HCT116 (cell line): ENCODE data around the gene CAPG. TPM values are rescaled to one million over a fixed set of nuclear protein-coding genes. Genes with fewer than 3 reads are reported as not detected.

ENCODE experiments used
- ATAC-seq: fragments of 200-7000 bp; cut with Tn5 transposase; 2 replicates; pipeline ENCODE4 v1.9.1; 2020; ENCODE audit warnings: mild to moderate bottlenecking, moderate library complexity
- BruUV-seq: library from RNA; stranded (reverse); fragments of 400-500 nt; replicated peaks from 2 replicates; lab custom pipeline; 2021; lab: Mats Ljungman, UMichigan
- CTCF ChIA-PET: fragments of 300-600 bp; sonication (Branson Sonifier 250); formaldehyde crosslinking; loops from one replicate; lab custom pipeline; 2021; ENCODE audit warnings: antibody characterized with exemption; lab: Charles Lee
- POLR2A ChIA-PET: fragments of 300-600, 350-600 bp; sonication (Branson Sonifier 250); formaldehyde crosslinking; loops from one replicate; lab custom pipeline; 2021; ENCODE audit warnings: antibody characterized with exemption; lab: Charles Lee
- RAD21 ChIA-PET, 2 experiments: fragments of 300-600 bp; sonication (Branson Sonifier 250); formaldehyde crosslinking; loops; one replicate each; lab custom pipeline; 2023; ENCODE audit warnings: low total read pairs in 2 of 2; ENCODE audit not compliant: uncharacterized antibody in 2 of 2, unreplicated experiment in 2 of 2, low non-redundant PET in 1 of 2; lab: Charles Lee
- DNase-seq: peaks from one replicate; pipeline ENCODE4 v3.0.0-alpha.2; 2010; ENCODE audit warnings: low read depth, low spot score
- H2AFZ ChIP-seq: fragments of 200-600 bp; shearing (Covaris generic), sonication (generic); 2 replicates; pipeline ENCODE4 v1.6.1; 2017; ENCODE audit warnings: low read depth, mixed run types, mixed read lengths, antibody characterized with exemption, low read length; ENCODE audit not compliant: poor library complexity, severe bottlenecking
- H3K27ac ChIP-seq: 2 replicates; pipeline ENCODE4 v1.5.1; 2012; ENCODE audit warnings: low read depth, low read length
- H3K27me3 ChIP-seq: fragments of 200-600 bp; sonication (generic); 2 replicates; pipeline ENCODE4 v1.6.1; 2016; ENCODE audit warnings: mixed run types, low read length, mixed read lengths; ENCODE audit not compliant: insufficient read depth
- H3K36me3 ChIP-seq, 2 experiments: fragments of 200-500 bp in 1 of 2; fragments of 200-600 bp in 1 of 2; sonication (Bioruptor generic) in 1 of 2; sonication (generic) in 1 of 2; 2 replicates each; pipeline versions ENCODE4 v1.5.1 to v1.6.1; 2014 to 2016; ENCODE audit warnings: low read length in 2 of 2, inconsistent platforms in 1 of 2, mixed read lengths in 1 of 2, mixed run types in 1 of 2; ENCODE audit not compliant: insufficient read depth in 2 of 2, control insufficient read depth in 1 of 2
- H3K4me1 ChIP-seq, 2 experiments: fragments of 200-600 bp in 1 of 2; sonication (generic) in 1 of 2; 2 replicates each; pipeline versions ENCODE4 v1.5.1 to v1.6.1; 2012 to 2017; ENCODE audit warnings: low read length in 2 of 2, inconsistent platforms in 1 of 2, mild to moderate bottlenecking in 1 of 2, mixed read lengths in 1 of 2, mixed run types in 1 of 2, moderate library complexity in 1 of 2; ENCODE audit not compliant: insufficient read depth in 2 of 2, control insufficient read depth in 1 of 2
- H3K4me2 ChIP-seq: fragments of 200-600 bp; sonication (generic); 2 replicates; pipeline ENCODE4 v1.6.1; 2017; ENCODE audit warnings: mixed run types, low read length, mixed read lengths
- H3K4me3 ChIP-seq, 2 experiments: fragments of 200-600 bp in 1 of 2; sonication (generic) in 1 of 2; replicated peaks in 1 of 2; 2 replicates each; pipeline ENCODE4 v1.5.1; 2011 to 2016; ENCODE audit warnings: low read length in 2 of 2, control low read depth in 1 of 2, low read depth in 1 of 2, mild to moderate bottlenecking in 1 of 2, mixed read lengths in 1 of 2, mixed run types in 1 of 2
- H3K79me2 ChIP-seq: fragments of 200-600 bp; sonication (generic); 2 replicates; pipeline ENCODE4 v1.6.1; 2017; ENCODE audit warnings: mild to moderate bottlenecking, mixed run types, low read length, moderate library complexity, mixed read lengths; ENCODE audit not compliant: insufficient read depth
- H3K9ac ChIP-seq: fragments of 200-600 bp; sonication (generic); 2 replicates; pipeline ENCODE4 v1.6.1; 2016; ENCODE audit warnings: low read length, mixed read lengths
- H3K9me2 ChIP-seq: fragments of 200-600 bp; sonication (generic), shearing (Covaris generic); 2 replicates; pipeline ENCODE4 v1.6.1; 2017; ENCODE audit warnings: mixed run types, mild to moderate bottlenecking, moderate library complexity; ENCODE audit not compliant: insufficient read depth
- H3K9me3 ChIP-seq, 2 experiments: fragments of 200-500 bp in 1 of 2; fragments of 200-600 bp in 1 of 2; sonication (Bioruptor generic) in 1 of 2; sonication (generic) in 1 of 2; 2 replicates each; pipeline ENCODE4 v1.6.1; 2014 to 2017; ENCODE audit warnings: low read length in 2 of 2, mixed read lengths in 2 of 2, inconsistent platforms in 1 of 2, low read depth in 1 of 2, mild to moderate bottlenecking in 1 of 2, mixed run types in 1 of 2, moderate library complexity in 1 of 2; ENCODE audit not compliant: control insufficient read depth in 1 of 2, insufficient read depth in 1 of 2
- H4K20me1 ChIP-seq: fragments of 200-600 bp; sonication (generic), shearing (Covaris generic); 2 replicates; pipeline ENCODE4 v1.6.1; 2017; ENCODE audit warnings: mixed run types, mild to moderate bottlenecking, moderate library complexity; ENCODE audit not compliant: insufficient read depth
- CBX3 ChIP-seq: IDR thresholded peaks from 2 replicates; pipeline ENCODE4 v1.6.1; 2012; ENCODE audit warnings: low read depth
- CEBPB ChIP-seq: IDR thresholded peaks from 2 replicates; pipeline ENCODE4 v1.6.1; 2012; ENCODE audit warnings: low read depth
- FOSL1 ChIP-seq: IDR thresholded peaks from 2 replicates; pipeline ENCODE4 v1.6.1; 2012; ENCODE audit warnings: low read depth
- JUND ChIP-seq: IDR thresholded peaks from 2 replicates; pipeline ENCODE4 v1.6.1; 2012
- SRF ChIP-seq: IDR thresholded peaks from 2 replicates; pipeline ENCODE4 v1.6.1; 2012; ENCODE audit warnings: low read depth
- intact Hi-C: fragments of 100-400 bp; cut with micrococcal nuclease; formaldehyde crosslinking; loops from 2 replicates; pipeline ENCODE4 v1.10.0; 2022
- total RNA-seq: library from RNA; stranded (reverse); gene quantifications from one replicate; pipeline ENCODE4 v1.2.1, GENCODE V29; 2021; ENCODE audit not compliant: unreplicated experiment
- TF ChIP-seq, protein P1 (sequence below): IDR thresholded peaks from 2 replicates; pipeline ENCODE4 v1.6.1; 2012; ENCODE audit warnings: low read depth
- TF ChIP-seq, protein P2 (sequence below): IDR thresholded peaks from 2 replicates; pipeline ENCODE4 v1.6.1; 2011; ENCODE audit warnings: mild to moderate bottlenecking, low read length, moderate library complexity; ENCODE audit not compliant: insufficient replicate concordance; ENCODE audit errors: extremely low read depth

Gene CAPG
- total RNA-seq, 1 experiment from 2014 or later = 223 TPM

DNA sequence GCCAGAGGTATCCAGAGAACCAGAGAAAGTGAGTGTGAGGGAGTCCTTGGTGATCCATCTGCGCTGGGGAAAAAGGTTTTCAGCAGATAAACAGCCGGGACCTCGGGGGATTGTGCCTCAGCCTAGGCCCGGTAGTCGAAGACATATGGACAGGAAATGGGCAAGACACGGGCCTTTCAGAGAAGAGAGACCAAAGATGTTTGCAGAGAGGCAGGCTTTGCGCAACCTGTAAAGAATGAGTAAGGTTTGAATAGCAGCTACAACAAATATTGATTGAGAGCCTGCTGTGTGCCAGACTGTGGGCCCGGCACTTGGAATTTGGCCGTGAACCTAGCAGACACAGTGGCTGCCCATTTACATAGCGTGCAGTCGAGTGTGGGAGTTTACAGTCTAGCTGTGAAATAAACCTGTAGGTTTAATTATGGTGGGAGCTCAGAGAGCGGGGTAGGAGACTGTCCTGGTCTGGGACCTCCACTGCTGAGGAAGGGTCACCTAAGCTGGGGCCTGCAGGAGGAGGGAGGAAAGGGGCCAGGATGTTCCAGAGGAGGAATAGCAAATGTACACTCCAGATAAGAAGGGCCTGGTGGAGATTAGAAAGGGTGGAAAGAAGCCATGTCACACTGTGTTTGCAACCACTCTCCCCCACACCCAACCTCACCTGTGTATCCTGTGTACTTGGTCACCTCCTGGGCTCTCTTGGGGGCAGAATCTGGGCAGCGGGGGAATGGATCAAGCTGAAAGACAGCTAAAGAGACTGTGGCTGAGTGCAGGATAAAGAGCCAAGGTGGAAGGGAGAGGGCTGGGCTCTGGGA is 11.3 kb upstream of the CAPG start:
- no peak overlapping the region for H3K9ac ChIP-seq
- H3K4me3 ChIP-seq = no peak overlapping the region
- no peaks in the 10 kb centered on the region for H3K79me2 ChIP-seq
- H3K27me3 ChIP-seq = no peaks in the 10 kb centered on the region
- H3K9me2 ChIP-seq = no peaks in the 10 kb centered on the region
- RAD21 ChIA-PET = interaction anchor here (0.7 to 4.0 kb wide), 7 partner anchors 78 to 216 kb away, joined by 3 to 25 read pairs (median 4); partner anchors contain the start of gene MAT2A (in 1 of the 2)
- H3K27ac ChIP-seq = peak overlapping the region; percentile 40
- H2AFZ ChIP-seq = no peak overlapping the region
- POLR2A ChIA-PET = interaction anchor here (1.1 to 15.9 kb wide), 2 partner anchors 124 to 140 kb away, joined by 3 to 236 read pairs; partner anchors contain the start of genes GGCX and MAT2A
- H3K9me3 ChIP-seq = no peaks in the 10 kb centered on the region
- BruUV-seq = no TSS peak
- no peak for ATAC-seq
- no peaks in the 10 kb centered on the region for H4K20me1 ChIP-seq
- no peaks in the 10 kb centered on the region for H3K36me3 ChIP-seq
- peak overlapping the region; percentile 63 for H3K4me2 ChIP-seq
- TF ChIP-seq FOSL1 (no peak), JUND (no peak), CBX3 (no peak), CEBPB (no peak), SRF (no peak)
- TF ChIP-seq, protein P1, sequence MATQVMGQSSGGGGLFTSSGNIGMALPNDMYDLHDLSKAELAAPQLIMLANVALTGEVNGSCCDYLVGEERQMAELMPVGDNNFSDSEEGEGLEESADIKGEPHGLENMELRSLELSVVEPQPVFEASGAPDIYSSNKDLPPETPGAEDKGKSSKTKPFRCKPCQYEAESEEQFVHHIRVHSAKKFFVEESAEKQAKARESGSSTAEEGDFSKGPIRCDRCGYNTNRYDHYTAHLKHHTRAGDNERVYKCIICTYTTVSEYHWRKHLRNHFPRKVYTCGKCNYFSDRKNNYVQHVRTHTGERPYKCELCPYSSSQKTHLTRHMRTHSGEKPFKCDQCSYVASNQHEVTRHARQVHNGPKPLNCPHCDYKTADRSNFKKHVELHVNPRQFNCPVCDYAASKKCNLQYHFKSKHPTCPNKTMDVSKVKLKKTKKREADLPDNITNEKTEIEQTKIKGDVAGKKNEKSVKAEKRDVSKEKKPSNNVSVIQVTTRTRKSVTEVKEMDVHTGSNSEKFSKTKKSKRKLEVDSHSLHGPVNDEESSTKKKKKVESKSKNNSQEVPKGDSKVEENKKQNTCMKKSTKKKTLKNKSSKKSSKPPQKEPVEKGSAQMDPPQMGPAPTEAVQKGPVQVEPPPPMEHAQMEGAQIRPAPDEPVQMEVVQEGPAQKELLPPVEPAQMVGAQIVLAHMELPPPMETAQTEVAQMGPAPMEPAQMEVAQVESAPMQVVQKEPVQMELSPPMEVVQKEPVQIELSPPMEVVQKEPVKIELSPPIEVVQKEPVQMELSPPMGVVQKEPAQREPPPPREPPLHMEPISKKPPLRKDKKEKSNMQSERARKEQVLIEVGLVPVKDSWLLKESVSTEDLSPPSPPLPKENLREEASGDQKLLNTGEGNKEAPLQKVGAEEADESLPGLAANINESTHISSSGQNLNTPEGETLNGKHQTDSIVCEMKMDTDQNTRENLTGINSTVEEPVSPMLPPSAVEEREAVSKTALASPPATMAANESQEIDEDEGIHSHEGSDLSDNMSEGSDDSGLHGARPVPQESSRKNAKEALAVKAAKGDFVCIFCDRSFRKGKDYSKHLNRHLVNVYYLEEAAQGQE = no peak
- TF ChIP-seq, protein P2, sequence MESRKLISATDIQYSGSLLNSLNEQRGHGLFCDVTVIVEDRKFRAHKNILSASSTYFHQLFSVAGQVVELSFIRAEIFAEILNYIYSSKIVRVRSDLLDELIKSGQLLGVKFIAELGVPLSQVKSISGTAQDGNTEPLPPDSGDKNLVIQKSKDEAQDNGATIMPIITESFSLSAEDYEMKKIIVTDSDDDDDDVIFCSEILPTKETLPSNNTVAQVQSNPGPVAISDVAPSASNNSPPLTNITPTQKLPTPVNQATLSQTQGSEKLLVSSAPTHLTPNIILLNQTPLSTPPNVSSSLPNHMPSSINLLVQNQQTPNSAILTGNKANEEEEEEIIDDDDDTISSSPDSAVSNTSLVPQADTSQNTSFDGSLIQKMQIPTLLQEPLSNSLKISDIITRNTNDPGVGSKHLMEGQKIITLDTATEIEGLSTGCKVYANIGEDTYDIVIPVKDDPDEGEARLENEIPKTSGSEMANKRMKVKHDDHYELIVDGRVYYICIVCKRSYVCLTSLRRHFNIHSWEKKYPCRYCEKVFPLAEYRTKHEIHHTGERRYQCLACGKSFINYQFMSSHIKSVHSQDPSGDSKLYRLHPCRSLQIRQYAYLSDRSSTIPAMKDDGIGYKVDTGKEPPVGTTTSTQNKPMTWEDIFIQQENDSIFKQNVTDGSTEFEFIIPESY = no peak
- H3K4me1 ChIP-seq = peaks cover 35 to 43% of the 10 kb centered on the region in 2 experiments; a peak in 3 of 4 replicates
- CTCF ChIA-PET = interaction anchor here (0.7 to 4.8 kb wide), 5 partner anchors 8 to 129 kb away, joined by 3 to 118 read pairs (median 6); partner anchors contain the start of genes ELMOD3 and MAT2A
- intact Hi-C loops = loop anchor here (2.0 kb wide), 2 partner anchors 77 to 117 kb away; partner anchors contain the start of gene MAT2A
- no peak for DNase-seq
